Measurements from ENCODE around the gene AIFM2. TPM values are rescaled to one million over a fixed set of nuclear protein-coding genes. Genes with fewer than 3 reads are reported as not detected.
A peak's percentile ranks its signal among the peaks of the same experiment; 100 is the strongest.

AIFM2 gene
- total and polyA plus RNA-seq, 10 donors = 4.3 to 9.4 (median 7.4) TPM

- Histone ChIP-seq H3K27ac (peak overlapping the region in 2 of 8 donors; percentile 77 to 82), H3K4me3 (no peak overlapping the region)
- TF ChIP-seq CTCF (IDR thresholded peaks at IDR 0.05 in 8 of 11, conservative IDR thresholded peaks at IDR 0.05 in 3 of 11) = no peak
- TF ChIP-seq POLR2A (IDR thresholded peaks at IDR 0.05) = no peak
- no peak for TF ChIP-seq POLR2AphosphoS5 (IDR thresholded peaks at IDR 0.05)
Measured at GRCh38 chr10:70175516-70175915, 42.9 kb upstream of the AIFM2 start.

GRCh38 chr10:70174058-70174741, 41.6 kb upstream of the AIFM2 start:
- Histone ChIP-seq H3K27ac (peak overlapping the region; percentile 53 to 87 (median 79)), H3K9me3 (no peaks in the 10 kb centered on the region), H3K4me1 (peaks cover 8 to 51% (median 29%) of the 10 kb centered on the region in 6 donors), H3K36me3 (no peaks in the 10 kb centered on the region), H3K27me3 (replicated peaks in 1 of 7) (no peaks in the 10 kb centered on the region), H3K4me3 (peak overlapping the region in 1 of 8 donors; percentile 30)
- intact Hi-C loops (cut with DNase I; ENCODE audit: low total_unique reads) = no loop called here
- no peak for TF ChIP-seq CTCF (IDR thresholded peaks at IDR 0.05 in 8 of 11, conservative IDR thresholded peaks at IDR 0.05 in 3 of 11)
- peak in 1 of 3 donors; percentile 7 for TF ChIP-seq POLR2A (IDR thresholded peaks at IDR 0.05)
- TF ChIP-seq POLR2AphosphoS5 (IDR thresholded peaks at IDR 0.05) = peak in 1 of 3 donors; percentile 57
- DNase-seq = no peak
- 15 to 40% (median 26%) methylated on average over 3 to 4 of the region's 4 CpGs for WGBS, 5 donors

More at GRCh38 chr10:70175516-70175915, 42.9 kb upstream of the AIFM2 start:
- no peak for DNase-seq
- Histone ChIP-seq H3K27me3 (replicated peaks in 1 of 7) (peaks cover 0 to 3% (median 0%) of the 10 kb centered on the region in 7 donors), H3K36me3 (no peaks in the 10 kb centered on the region), H3K9me3 (peaks cover 0 to 8% (median 6%) of the 10 kb centered on the region in 8 donors), H3K4me1 (peaks cover 8 to 44% (median 24%) of the 10 kb centered on the region in 6 donors)
- intact Hi-C loops (cut with DNase I; ENCODE audit: low total_unique reads) = no loop called here
- WGBS, 5 donors = 80 to 91% (median 85%) methylated on average over 3 of the region's 3 CpGs

- intact Hi-C loops (cut with DNase I; ENCODE audit: low total_unique reads) = no loop called here
- Histone ChIP-seq H3K27ac (peak overlapping the region; percentile 73 to 96 (median 94)), H3K4me1 (peaks cover 21 to 79% (median 65%) of the 10 kb centered on the region in 6 donors), H3K27me3 (replicated peaks in 1 of 7) (no peaks in the 10 kb centered on the region), H3K9me3 (no peaks in the 10 kb centered on the region), H3K4me3 (peak overlapping the region; percentile 68 to 91 (median 77)), H3K36me3 (peaks cover 0 to 26% (median 7%) of the 10 kb centered on the region in 6 donors)
- WGBS, 5 donors = 1 to 2% (median 1%) methylated on average over 33 to 40 of the region's 40 CpGs
- TF ChIP-seq POLR2A (IDR thresholded peaks at IDR 0.05) = no peak
- DNase-seq = no peak
Measured at GRCh38 chr10:70169649-70170364, 37.2 kb upstream of the AIFM2 start.

- Histone ChIP-seq H3K4me1 (peaks cover 17 to 79% (median 65%) of the 10 kb centered on the region in 6 donors), H3K4me3 (peak overlapping the region in 7 of 8 donors; percentile 73 to 91 (median 79)), H3K27me3 (replicated peaks in 1 of 7) (no peaks in the 10 kb centered on the region), H3K36me3 (peaks cover 0 to 32% (median 7%) of the 10 kb centered on the region in 6 donors), H3K9me3 (no peaks in the 10 kb centered on the region), H3K27ac (peak overlapping the region in 7 of 8 donors; percentile 92 to 96 (median 94))
- DNase-seq = no peak
- intact Hi-C loops (cut with DNase I; ENCODE audit: low total_unique reads) = no loop called here
- TF ChIP-seq POLR2A (IDR thresholded peaks at IDR 0.05) (no peak), POLR2AphosphoS5 (IDR thresholded peaks at IDR 0.05) (no peak), CTCF (IDR thresholded peaks at IDR 0.05 in 8 of 11, conservative IDR thresholded peaks at IDR 0.05 in 3 of 11) (no peak)
- 8 to 18% (median 17%) methylated on average over 2 of the region's 2 CpGs for WGBS, 5 donors
Measured at GRCh38 chr10:70169011-70169410, 36.4 kb upstream of the AIFM2 start.
